Endothelial cell of umbilical vein (primary cell): ENCODE measurements around the gene RAD18. TPM values are rescaled to one million over a fixed set of nuclear protein-coding genes. Genes with fewer than 3 reads are reported as not detected.

Source experiments
- BruUV-seq: library from RNA; stranded (reverse); fragments of 400-500 nt; replicated peaks from 2 replicates; lab custom pipeline; 2021; lab: Mats Ljungman, UMichigan
- CTCF ChIA-PET: fragments of 300-600, 350-600 bp; sonication (Branson Sonifier 250); formaldehyde crosslinking; loops from one replicate; lab custom pipeline; 2021; ENCODE audit warnings: antibody characterized with exemption, inconsistent platforms; lab: Charles Lee
- POLR2A ChIA-PET: fragments of 300-600, 350-600 bp; sonication (Branson Sonifier 250); formaldehyde crosslinking; loops from one replicate; lab custom pipeline; 2021; ENCODE audit warnings: antibody characterized with exemption, inconsistent platforms; lab: Charles Lee
- DNase-seq: peaks from one replicate; pipeline ENCODE4 v3.0.0-alpha.2; 2011; ENCODE audit warnings: low read depth, low spot score
- FAIRE-seq: peaks from 2 replicates; lab custom pipeline; 2011; peaks lifted over from hg19 to GRCh38; lab: Jason Lieb, UNC
- H2AFZ ChIP-seq: 2 replicates; pipeline ENCODE4 v1.6.0; 2012; ENCODE audit warnings: low read depth, low read length, control low read depth, inconsistent platforms
- H3K27ac ChIP-seq: 2 replicates; pipeline ENCODE4 v1.5.1; 2011; ENCODE audit warnings: low read depth, mild to moderate bottlenecking, control low read depth, low read length, moderate library complexity; ENCODE audit not compliant: insufficient read depth
- H3K27me3 ChIP-seq, 2 experiments: 2 replicates each; pipeline versions ENCODE4 v1.6.0 to v1.6.1; 2011; ENCODE audit warnings: low read length in 2 of 2, mixed read lengths in 1 of 2; ENCODE audit not compliant: control insufficient read depth in 2 of 2, insufficient read depth in 2 of 2
- H3K36me3 ChIP-seq, 2 experiments: 2 replicates in 1 of 2; 3 replicates in 1 of 2; pipeline ENCODE4 v1.5.1; 2011; ENCODE audit warnings: low read length in 2 of 2, mild to moderate bottlenecking in 1 of 2, moderate library complexity in 1 of 2; ENCODE audit not compliant: control insufficient read depth in 2 of 2, insufficient read depth in 2 of 2; ENCODE audit errors: extremely low read depth in 1 of 2
- H3K4me1 ChIP-seq: 3 replicates; pipeline ENCODE4 v1.5.1; 2011; ENCODE audit warnings: mild to moderate bottlenecking, low read length; ENCODE audit not compliant: control insufficient read depth, insufficient read depth; ENCODE audit errors: extremely low read depth
- H3K4me2 ChIP-seq: 2 replicates; pipeline ENCODE4 v1.6.1; 2011; ENCODE audit warnings: low read length, control low read depth, mixed read lengths; ENCODE audit not compliant: insufficient read depth
- H3K4me3 ChIP-seq, 3 experiments: fragments of 200-600 bp in 1 of 3; sonication (generic), shearing (Covaris generic) in 1 of 3; replicated peaks in 1 of 3; 2 replicates each; pipeline ENCODE4 v1.5.1; 2011 to 2016; ENCODE audit warnings: control low read depth in 3 of 3, low read length in 3 of 3, mild to moderate bottlenecking in 2 of 3, inconsistent platforms in 1 of 3, low read depth in 1 of 3, moderate library complexity in 1 of 3; ENCODE audit not compliant: insufficient read depth in 1 of 3
- H3K79me2 ChIP-seq: 2 replicates; pipeline ENCODE4 v1.6.0; 2012; ENCODE audit warnings: low read length, inconsistent platforms; ENCODE audit not compliant: control insufficient read depth, insufficient read depth
- H3K9ac ChIP-seq: replicated peaks from 2 replicates; pipeline ENCODE3; 2011; ENCODE audit warnings: low read length, control low read depth; ENCODE audit not compliant: insufficient read depth; ENCODE audit errors: extremely low read depth
- H3K9me1 ChIP-seq: replicated peaks from 3 replicates; pipeline ENCODE4 v1.6.0; 2011; ENCODE audit warnings: mild to moderate bottlenecking, low read length; ENCODE audit not compliant: control insufficient read depth, insufficient read depth; ENCODE audit errors: extremely low read depth
- H3K9me3 ChIP-seq: replicated peaks from 2 replicates; pipeline ENCODE4 v1.5.1; 2012; ENCODE audit warnings: low read length, inconsistent platforms; ENCODE audit not compliant: control insufficient read depth, insufficient read depth
- H4K20me1 ChIP-seq: replicated peaks from 2 replicates; pipeline ENCODE3; 2011; ENCODE audit warnings: mild to moderate bottlenecking, low read length; ENCODE audit not compliant: control insufficient read depth, insufficient read depth; ENCODE audit errors: extremely low read depth
- CTCF ChIP-seq, 2 donors: IDR thresholded peaks; 1 replicate in 1 of 2; 2 replicates in 1 of 2; pipeline ENCODE4 v1.5.1; 2011; ENCODE audit warnings: low read length in 2 of 2, mild to moderate bottlenecking in 2 of 2, moderate library complexity in 2 of 2, control low read depth in 1 of 2, inconsistent platforms in 1 of 2, low read depth in 1 of 2; ENCODE audit not compliant: insufficient read depth in 1 of 2; ENCODE audit errors: extremely low read depth in 1 of 2
- EZH2 ChIP-seq: IDR thresholded peaks from 2 replicates; pipeline ENCODE4 v1.6.1; 2012; ENCODE audit warnings: borderline replicate concordance, low read depth, mild to moderate bottlenecking, moderate library complexity, low read length, inconsistent platforms; ENCODE audit not compliant: severe bottlenecking
- FOS ChIP-seq: IDR thresholded peaks from 2 replicates; pipeline ENCODE4 v1.6.1; 2011; ENCODE audit warnings: mild to moderate bottlenecking, low read length, moderate library complexity, borderline replicate concordance; ENCODE audit not compliant: insufficient read depth
- GATA2 ChIP-seq: IDR thresholded peaks from 2 replicates; pipeline ENCODE4 v1.7.0; 2011; ENCODE audit warnings: low read depth, mild to moderate bottlenecking, moderate library complexity, mixed read lengths, low read length; ENCODE audit not compliant: insufficient read length, insufficient read depth
- JUN ChIP-seq: IDR thresholded peaks from 2 replicates; pipeline ENCODE4 v1.6.1; 2011; ENCODE audit warnings: borderline replicate concordance, low read depth; ENCODE audit not compliant: insufficient read length, insufficient read depth
- MAX ChIP-seq: IDR thresholded peaks from 2 replicates; pipeline ENCODE4 v1.6.1; 2011; ENCODE audit not compliant: insufficient read depth, insufficient read length
- MYC ChIP-seq: IDR thresholded peaks from one replicate; pipeline ENCODE4 v1.6.1; 2011; ENCODE audit warnings: mild to moderate bottlenecking, low read depth, low read length
- POLR2A ChIP-seq: IDR thresholded peaks from 2 replicates; pipeline ENCODE4 v1.6.1; 2012; ENCODE audit warnings: low read depth, mild to moderate bottlenecking, control low read depth, low read length
- POLR2AphosphoS5 ChIP-seq: IDR thresholded peaks from 2 replicates; pipeline ENCODE4 v1.6.1; 2012; ENCODE audit warnings: low read depth, mild to moderate bottlenecking, control low read depth, low read length, moderate library complexity; ENCODE audit not compliant: insufficient read depth
- dilution Hi-C: fragments of 300-500 bp; cut with MboI; formaldehyde crosslinking; loops from one replicate; pipeline ENCODE4 v1.15.0; 2019; ENCODE audit warnings: low sequenced_read_pairs; ENCODE audit not compliant: extremely low pct_ligation_motif_present
- intact Hi-C: fragments of 100-400 bp; cut with micrococcal nuclease; formaldehyde crosslinking; loops from one replicate; pipeline ENCODE4 v1.10.0; 2022
- polyA plus RNA-seq, 4 experiments: library from polyadenylated mRNA; depleted of rRNA in 3 of 4; stranded (reverse) in 3 of 4; unstranded in 1 of 4; fragments of >200 nt; gene quantifications; 2 replicates each; pipeline versions ENCODE4 v1.2.1 to v1.2.3, GENCODE V29; 2011 to 2012; ENCODE audit warnings: missing spikeins in 1 of 4
- total RNA-seq: library from RNA; stranded (reverse); gene quantifications from 2 replicates; pipeline ENCODE4 v1.2.3, GENCODE V29; 2021

RAD18 gene
- total and polyA plus RNA-seq, 2 donors (not counting 3 experiments of a cell fraction or from before 2014, with no cell fraction given): 7.9 to 23.8 TPM

GRCh38 chr3:8895829-8896228, 67.4 kb downstream of the RAD18 start:
- Histone ChIP-seq H4K20me1 (no peaks in the 10 kb centered on the region), H3K4me3 (no peak overlapping the region), H2AFZ (no peak overlapping the region), H3K4me1 (no peaks in the 10 kb centered on the region), H3K36me3 (no peaks in the 10 kb centered on the region), H3K79me2 (no peaks in the 10 kb centered on the region), H3K9me3 (no peaks in the 10 kb centered on the region), H3K9ac (no peak overlapping the region), H3K9me1 (no peaks in the 10 kb centered on the region), H3K4me2 (no peak overlapping the region), H3K27ac (no peak overlapping the region), H3K27me3 (no peaks in the 10 kb centered on the region)
- ChIA-PET CTCF (no interaction called here), POLR2A (no interaction called here)
- dilution Hi-C loops: no loop called here
- TF ChIP-seq POLR2AphosphoS5 (no peak), EZH2 (no peak), GATA2 (no peak), CTCF (IDR thresholded peaks at IDR 0.05; ENCODE audit: extremely low read depth in 1 of 2, insufficient read depth in 1 of 2, low read depth in 1 of 2, low read length in 2 of 2) (no peak), MYC (no peak), MAX (no peak), JUN (no peak), POLR2A (no peak), FOS (no peak)
- BruUV-seq: no TSS peak
- DNase-seq (no peak), FAIRE-seq (no peak)
- intact Hi-C loops: no loop called here
